ENCODE data around the gene UNC13D.
A peak's percentile ranks its signal among the peaks of the same experiment; 100 is the strongest.

UNC13D gene

GRCh38 chr17:75850928-75851692 lies 6.9 kb upstream of the UNC13D start:
- H3K27ac Mint-ChIP-seq = no peak overlapping the region
- peaks cover 16% of the 10 kb centered on the region for H3K36me3 Mint-ChIP-seq (ENCODE audit: low read depth)
- DNase-seq = no peak
- H3K4me3 Mint-ChIP-seq = no peak overlapping the region
- H3K4me1 Mint-ChIP-seq = peaks cover 40% of the 10 kb centered on the region
- TF ChIP-seq CTCF (IDR thresholded peaks at IDR 0.05) = no peak
- H3K27me3 Mint-ChIP-seq (ENCODE audit: low read depth, poor library complexity) = no peaks in the 10 kb centered on the region
- H3K9me3 Mint-ChIP-seq = no peaks in the 10 kb centered on the region

- H3K4me3 Mint-ChIP-seq = no peak overlapping the region
- peaks cover 19% of the 10 kb centered on the region for H3K36me3 Mint-ChIP-seq (ENCODE audit: low read depth)
- H3K9me3 Mint-ChIP-seq = no peaks in the 10 kb centered on the region
- peaks cover 52% of the 10 kb centered on the region for H3K4me1 Mint-ChIP-seq
- DNase-seq = no peak
- no peaks in the 10 kb centered on the region for H3K27me3 Mint-ChIP-seq (ENCODE audit: low read depth, poor library complexity)
- peak overlapping the region; percentile 59 for H3K27ac Mint-ChIP-seq
- TF ChIP-seq CTCF (IDR thresholded peaks at IDR 0.05) = no peak
Observed at GRCh38 chr17:75849724-75850123, 5.5 kb upstream of the UNC13D start.

- H3K36me3 Mint-ChIP-seq (ENCODE audit: low read depth) = peaks cover 19% of the 10 kb centered on the region
- no peak overlapping the region for H3K4me3 Mint-ChIP-seq
- no peak for DNase-seq
- no peak overlapping the region for H3K27ac Mint-ChIP-seq
- H3K27me3 Mint-ChIP-seq (ENCODE audit: low read depth, poor library complexity) = no peaks in the 10 kb centered on the region
- no peak for TF ChIP-seq CTCF (IDR thresholded peaks at IDR 0.05)
- peaks cover 52% of the 10 kb centered on the region for H3K4me1 Mint-ChIP-seq
- no peaks in the 10 kb centered on the region for H3K9me3 Mint-ChIP-seq
Observed at GRCh38 chr17:75849279-75849646, 5.1 kb upstream of the UNC13D start.

- peak overlapping the region; percentile 54 for H3K4me3 Mint-ChIP-seq
- H3K4me1 Mint-ChIP-seq = peaks cover 52% of the 10 kb centered on the region
- peak; percentile 87 for DNase-seq
- H3K36me3 Mint-ChIP-seq (ENCODE audit: low read depth) = peaks cover 19% of the 10 kb centered on the region
- H3K9me3 Mint-ChIP-seq = no peaks in the 10 kb centered on the region
- H3K27me3 Mint-ChIP-seq (ENCODE audit: low read depth, poor library complexity) = no peaks in the 10 kb centered on the region
- peak; percentile 76 for TF ChIP-seq CTCF (IDR thresholded peaks at IDR 0.05)
- H3K27ac Mint-ChIP-seq = peak overlapping the region; percentile 91
Observed at GRCh38 chr17:75848523-75849278, 4.5 kb upstream of the UNC13D start.

GRCh38 chr17:75847614-75848522 lies 3.7 kb upstream of the UNC13D start:
- peak overlapping the region; percentile 91 for H3K27ac Mint-ChIP-seq
- peak overlapping the region; percentile 54 for H3K4me3 Mint-ChIP-seq

More at GRCh38 chr17:75847614-75848522, 3.7 kb upstream of the UNC13D start:
- H3K36me3 Mint-ChIP-seq (ENCODE audit: low read depth) = peaks cover 19% of the 10 kb centered on the region
- TF ChIP-seq CTCF (IDR thresholded peaks at IDR 0.05) = no peak
- no peaks in the 10 kb centered on the region for H3K9me3 Mint-ChIP-seq
- no peaks in the 10 kb centered on the region for H3K27me3 Mint-ChIP-seq (ENCODE audit: low read depth, poor library complexity)
- no peak for DNase-seq
- peaks cover 44% of the 10 kb centered on the region for H3K4me1 Mint-ChIP-seq

Measured in nephron progenitor cell (in vitro differentiated cells).